HFF-Myc (cell line): ENCODE data around the gene PARD3B.
A peak's percentile ranks its signal among the peaks of the same experiment; 100 is the strongest.

ENCODE experiments used
- DNase-seq: peaks from one replicate; pipeline ENCODE4 v3.0.0-alpha.2; 2011; ENCODE audit warnings: low read depth; ENCODE audit errors: extremely low read depth
- H3K4me3 ChIP-seq: replicated peaks from 2 replicates; pipeline ENCODE4 v1.5.1; 2011; ENCODE audit warnings: low read depth, mild to moderate bottlenecking, control low read depth, low read length
- CTCF ChIP-seq: IDR thresholded peaks from 2 replicates; pipeline ENCODE4 v1.5.1; 2012; ENCODE audit warnings: mild to moderate bottlenecking, low read depth, low read length, control low read depth; ENCODE audit errors: missing control alignments

PARD3B gene

DNA sequence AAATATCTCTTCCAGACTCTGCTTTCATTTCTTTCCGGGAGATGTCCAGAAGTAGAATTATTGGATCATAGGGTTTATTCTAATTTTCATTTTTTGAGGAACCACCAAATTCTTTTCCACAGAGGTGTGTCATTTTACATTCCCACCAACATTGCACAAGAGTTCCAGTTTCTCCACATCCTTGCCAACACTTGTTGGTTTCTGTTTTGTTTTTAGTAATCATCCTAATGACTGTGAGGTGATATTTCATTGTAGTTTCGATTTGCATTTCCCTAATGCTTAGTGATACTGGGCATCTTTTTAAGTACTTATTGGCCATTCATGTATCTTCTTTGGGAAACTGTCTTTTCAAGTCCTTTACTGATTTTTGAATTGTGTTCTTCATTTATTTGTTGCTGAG lies 513.1 kb downstream of the PARD3B start:
- TF ChIP-seq CTCF, result no peak
- no peak for DNase-seq

DNA sequence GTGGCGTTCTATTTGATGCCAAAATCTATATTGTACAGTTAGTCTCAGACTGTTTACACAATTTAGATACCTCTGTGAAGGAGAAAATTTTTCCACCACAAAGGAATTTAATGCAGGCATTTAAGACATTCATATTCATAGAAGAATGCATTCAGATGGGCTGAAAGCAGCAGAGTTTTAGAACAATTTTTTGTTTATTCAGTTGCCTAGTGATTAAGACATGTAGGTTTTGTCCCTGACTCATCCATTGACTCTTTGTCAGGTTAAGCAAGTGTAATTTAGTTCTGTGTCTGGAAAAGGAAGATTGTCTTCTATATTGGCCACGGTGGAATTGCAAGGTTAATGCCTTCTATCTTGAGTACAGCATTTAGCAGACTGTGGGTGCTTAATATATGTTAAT lies 515.0 kb downstream of the PARD3B start:
- no peak overlapping the region for H3K4me3 ChIP-seq
- peak; percentile 15 for DNase-seq
- TF ChIP-seq CTCF, result no peak

More for the DNA sequence above, 513.1 kb downstream of the PARD3B start:
- H3K4me3 ChIP-seq, result no peak overlapping the region

DNA sequence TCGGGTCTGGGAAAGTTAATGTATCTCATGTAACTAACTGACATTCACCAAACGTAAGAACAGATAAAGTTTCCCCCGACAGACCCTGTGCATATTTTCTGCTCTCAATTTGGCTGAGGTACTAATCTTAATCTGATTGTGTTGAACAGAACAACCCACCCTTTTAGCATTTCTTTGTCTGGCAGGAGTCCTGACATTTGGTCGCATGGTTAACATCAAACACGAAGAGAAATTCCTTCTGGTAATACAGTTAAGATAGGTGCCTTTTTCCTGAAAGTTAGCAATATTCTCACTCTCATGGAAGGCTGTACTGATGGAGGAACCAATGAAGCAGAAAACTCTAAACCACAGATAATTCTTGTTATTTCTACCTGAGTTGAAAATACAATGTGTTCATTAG lies 520.8 kb downstream of the PARD3B start:
- no peak for TF ChIP-seq CTCF
- no peak for DNase-seq
- H3K4me3 ChIP-seq, result no peak overlapping the region

DNA sequence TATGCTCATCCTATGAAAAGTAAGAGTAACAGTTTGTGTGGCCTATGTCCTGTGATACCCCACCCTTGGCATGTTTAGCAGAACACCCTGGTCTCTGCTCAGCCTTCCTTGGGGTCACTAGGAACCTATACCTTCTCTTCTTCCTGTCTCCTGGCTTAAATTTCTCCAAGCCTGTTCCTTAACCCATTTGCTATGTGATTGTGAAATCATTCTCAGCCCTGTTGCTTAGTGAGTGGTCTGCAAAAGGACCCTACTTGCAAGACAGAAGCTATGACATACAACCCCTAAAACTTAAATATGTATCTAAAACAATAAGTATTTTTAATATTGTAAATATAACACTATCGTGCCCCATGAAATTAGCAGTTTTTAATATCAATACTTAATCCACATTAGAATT lies 524.7 kb downstream of the PARD3B start:
- no peak for TF ChIP-seq CTCF
- no peak for DNase-seq
- H3K4me3 ChIP-seq, result no peak overlapping the region

DNA sequence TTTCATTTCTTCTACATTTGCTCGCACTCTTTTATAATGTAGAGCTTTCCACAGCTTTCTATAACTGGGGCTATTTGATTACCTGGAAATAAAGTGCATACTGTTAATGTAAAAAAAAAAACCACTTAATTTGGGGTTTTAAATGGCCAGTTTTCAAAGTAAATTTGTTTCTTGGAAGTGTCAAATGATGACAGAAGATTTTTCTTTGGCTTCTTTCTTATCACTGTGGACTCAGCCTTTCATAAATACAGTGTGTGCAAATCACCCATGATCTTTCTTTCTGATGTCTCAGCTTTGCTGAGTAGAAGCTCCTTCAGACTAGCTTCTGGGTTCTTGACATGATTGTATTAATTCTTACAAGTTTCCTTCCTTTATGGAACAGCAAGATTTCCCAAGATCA lies 525.6 kb downstream of the PARD3B start:
- H3K4me3 ChIP-seq, result no peak overlapping the region
- TF ChIP-seq CTCF, result no peak
- no peak for DNase-seq

DNA sequence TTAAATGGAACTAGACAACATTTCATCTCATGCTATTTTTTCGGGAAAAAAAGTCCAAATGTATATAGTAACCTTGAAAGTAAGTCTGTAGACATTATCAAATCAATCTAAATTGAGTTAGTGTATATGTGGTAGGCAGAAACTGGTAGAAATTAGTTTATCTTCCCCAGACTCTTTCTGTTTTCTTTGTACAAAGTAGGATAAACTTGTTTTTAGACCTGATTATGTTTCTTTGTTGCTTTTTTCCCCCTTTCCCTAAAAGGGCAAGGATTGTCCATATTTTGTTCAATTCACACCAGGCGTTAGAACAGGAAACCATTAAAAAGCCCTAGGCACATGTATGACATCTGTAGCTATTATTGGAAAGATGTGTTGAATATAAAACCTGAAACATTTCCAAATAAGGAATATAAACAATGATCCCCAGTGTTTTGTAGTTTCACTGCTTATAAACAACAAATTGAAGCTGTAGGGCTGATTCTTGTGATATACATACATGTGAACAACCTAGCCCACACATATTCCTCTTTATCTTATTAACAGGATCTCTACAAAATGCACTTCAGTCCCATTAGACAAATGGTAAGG lies 528.3 kb downstream of the PARD3B start:
- DNase-seq, result peak; percentile 47
- TF ChIP-seq CTCF, result no peak
- no peak overlapping the region for H3K4me3 ChIP-seq

- no peak for TF ChIP-seq CTCF
Measured at GRCh38 chr2:205076405-205076804, 531.1 kb downstream of the PARD3B start.

More at GRCh38 chr2:205076405-205076804, 531.1 kb downstream of the PARD3B start:
- H3K4me3 ChIP-seq, result no peak overlapping the region
- no peak for DNase-seq
